DND-41 (cell line): ENCODE results near the gene GPR55.

Experiments used
- CTCF ChIP-seq: IDR thresholded peaks from 2 replicates; pipeline ENCODE4 v1.5.1; 2012; ENCODE audit warnings: borderline replicate concordance, low read length, moderate library complexity, mild to moderate bottlenecking; ENCODE audit not compliant: poor library complexity, severe bottlenecking; ENCODE audit errors: extremely low read depth
- EZH2 ChIP-seq: IDR thresholded peaks from 3 replicates; pipeline ENCODE4 v1.6.1; 2012; ENCODE audit warnings: borderline replicate concordance, low read depth, mild to moderate bottlenecking, moderate library complexity, low read length, inconsistent platforms; ENCODE audit not compliant: severe bottlenecking

- TF ChIP-seq CTCF: no peak
- no peak for TF ChIP-seq EZH2
Observed at GRCh38 chr2:230903231-230904150, 21.6 kb downstream of the GPR55 start.
